DND-41 (cell line): ENCODE results near the gene GALM.
A peak's percentile ranks its signal among the peaks of the same experiment; 100 is the strongest.

Source experiments
- EZH2 ChIP-seq: IDR thresholded peaks from 3 replicates; pipeline ENCODE4 v1.6.1; 2012; ENCODE audit warnings: borderline replicate concordance, low read depth, mild to moderate bottlenecking, moderate library complexity, low read length, inconsistent platforms; ENCODE audit not compliant: severe bottlenecking
- TF ChIP-seq, protein P1 (sequence below): IDR thresholded peaks from 2 replicates; pipeline ENCODE4 v1.5.1; 2012; ENCODE audit warnings: borderline replicate concordance, low read length, moderate library complexity, mild to moderate bottlenecking; ENCODE audit not compliant: poor library complexity, severe bottlenecking; ENCODE audit errors: extremely low read depth

DNA sequence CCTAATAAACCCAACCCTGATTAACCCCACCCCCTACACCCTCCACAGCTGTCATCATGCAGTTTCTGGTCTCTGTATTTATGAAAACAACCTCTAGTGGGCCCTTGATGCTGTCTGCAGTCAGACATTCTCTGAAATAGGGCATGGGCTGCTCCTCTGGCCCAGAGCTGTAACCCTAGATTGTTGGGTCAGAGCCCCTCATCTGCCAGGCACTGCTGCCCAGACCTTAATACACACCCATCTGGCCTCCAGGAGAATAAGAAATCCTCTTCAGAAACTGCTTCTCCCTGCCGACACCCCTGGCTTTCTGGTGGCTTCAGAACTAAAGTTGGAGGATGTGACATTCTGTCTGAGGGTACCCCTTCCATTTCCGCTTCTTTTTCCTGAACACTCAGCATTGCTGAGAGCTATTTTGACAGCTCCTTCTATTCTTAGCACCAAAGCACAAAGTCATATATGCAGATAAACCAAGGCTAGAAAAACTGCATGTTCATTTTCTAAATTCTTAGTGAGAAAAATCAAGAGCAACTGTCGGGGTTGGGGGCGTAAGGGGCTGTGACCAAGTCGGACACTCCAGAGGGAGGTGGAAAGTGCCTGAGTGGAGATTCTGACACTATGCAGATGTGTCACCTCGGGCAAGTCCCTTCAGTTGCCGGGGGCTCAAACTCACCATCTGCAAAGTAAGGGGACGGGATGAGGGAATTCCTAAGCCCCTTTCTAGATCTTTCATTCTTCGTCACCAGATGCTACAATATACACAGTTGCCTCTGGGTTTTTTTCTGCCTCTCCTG, 56.6 kb downstream of the GALM start:
- TF ChIP-seq, protein P1, sequence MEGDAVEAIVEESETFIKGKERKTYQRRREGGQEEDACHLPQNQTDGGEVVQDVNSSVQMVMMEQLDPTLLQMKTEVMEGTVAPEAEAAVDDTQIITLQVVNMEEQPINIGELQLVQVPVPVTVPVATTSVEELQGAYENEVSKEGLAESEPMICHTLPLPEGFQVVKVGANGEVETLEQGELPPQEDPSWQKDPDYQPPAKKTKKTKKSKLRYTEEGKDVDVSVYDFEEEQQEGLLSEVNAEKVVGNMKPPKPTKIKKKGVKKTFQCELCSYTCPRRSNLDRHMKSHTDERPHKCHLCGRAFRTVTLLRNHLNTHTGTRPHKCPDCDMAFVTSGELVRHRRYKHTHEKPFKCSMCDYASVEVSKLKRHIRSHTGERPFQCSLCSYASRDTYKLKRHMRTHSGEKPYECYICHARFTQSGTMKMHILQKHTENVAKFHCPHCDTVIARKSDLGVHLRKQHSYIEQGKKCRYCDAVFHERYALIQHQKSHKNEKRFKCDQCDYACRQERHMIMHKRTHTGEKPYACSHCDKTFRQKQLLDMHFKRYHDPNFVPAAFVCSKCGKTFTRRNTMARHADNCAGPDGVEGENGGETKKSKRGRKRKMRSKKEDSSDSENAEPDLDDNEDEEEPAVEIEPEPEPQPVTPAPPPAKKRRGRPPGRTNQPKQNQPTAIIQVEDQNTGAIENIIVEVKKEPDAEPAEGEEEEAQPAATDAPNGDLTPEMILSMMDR = peak; percentile 23
- no peak for TF ChIP-seq EZH2
